ENCODE data around the gene CARD6. TPM values are rescaled to one million over a fixed set of nuclear protein-coding genes. Genes with fewer than 3 reads are reported as not detected.

CARD6 gene
- 3.9 and 8.2 TPM in 2 replicates for total RNA-seq (2011; cell fraction: chromatin; rRNA removed; ENCODE audit: low replicate concordance)
- total RNA-seq (2011; cell fraction: nucleolus; rRNA removed), result 3.3 and 3.8 TPM in 2 replicates
- 4.4 and 4.8 TPM in 2 replicates for total RNA-seq (2011; cell fraction: nucleoplasm; rRNA removed)
- total RNA-seq (2014; rRNA removed), result 3.5 and 3.9 TPM in 2 replicates
- total RNA-seq (2014; rRNA removed; fragmentation: Illumina TruSeq; extraction: Trizol), result 7.3 and 9.0 TPM in 2 replicates
- total RNA-seq (2015; rRNA removed; fragmentation: Illumina TruSeq; extraction: Trizol), result 6.0 and 6.3 TPM in 2 replicates
- total RNA-seq (2021), result 5.2 and 5.9 TPM in 2 replicates
- 3.5 and 7.4 TPM in 2 replicates for polyA plus RNA-seq (2011; rRNA removed)
- polyA plus RNA-seq (2011; cell fraction: cytosol; rRNA removed), result 2.6 and 3.0 TPM in 2 replicates
- 1.1 and 1.6 TPM in 2 replicates for polyA plus RNA-seq (2011; cell fraction: nucleus; rRNA removed)
- 3.7 and 5.6 TPM in 2 replicates for polyA plus RNA-seq (2012)
- 7.4 and 8.3 TPM in 2 replicates for polyA plus RNA-seq (2014; fragmentation: Illumina TruSeq; extraction: Trizol)
- polyA plus RNA-seq (2014; fragmentation: Nextera tagmentation; extraction: Ambion mirVana), result 1 to 10 TPM; 3.7 to 4.1 TPM
- 4.5 and 5.8 TPM in 2 replicates for polyA plus RNA-seq (2014; rRNA removed)
- polyA minus RNA-seq (2011; rRNA and poly(A)+ RNA removed), result 5.4 and 9.9 TPM in 2 replicates
- 2.6 and 5.0 TPM in 2 replicates for polyA minus RNA-seq (2011; cell fraction: cytosol; rRNA and poly(A)+ RNA removed)
- polyA minus RNA-seq (2011; cell fraction: nucleus; rRNA and poly(A)+ RNA removed), result 1.3 and 1.6 TPM in 2 replicates
- percentile 57 among the genes with signal in this experiment for Bru-seq, nascent RNA
- percentile 56 among the genes with signal in this experiment for BruChase-seq, experiment 1, labeled RNA remaining after a 2-hour chase
- percentile 57 among the genes with signal in this experiment for BruChase-seq, experiment 2, labeled RNA remaining after a 6-hour chase
- long read RNA-seq, experiment 1, full-length matches to known transcripts, result 10 of 13 reads
- long read RNA-seq, experiment 1, partial matches to known transcripts, result 2 of 13 reads
- long read RNA-seq, experiment 1, other reads (novel, unspliced or antisense), result 1 of 13 reads
- long read RNA-seq, experiment 2, full-length matches to known transcripts, result 2 of 4 reads
- long read RNA-seq, experiment 2, partial matches to known transcripts, result 1 of 4 reads
- long read RNA-seq, experiment 2, other reads (novel, unspliced or antisense), result 1 of 4 reads
- long read RNA-seq, experiment 3, full-length matches to known transcripts, result 1 of 1 reads
- long read RNA-seq, experiment 3, partial matches to known transcripts, result 0 of 1 reads
- long read RNA-seq, experiment 3, other reads (novel, unspliced or antisense), result 0 of 1 reads

- H3K4me3 ChIP-seq, result peak within 1 kb of the TSS; percentile 45
- in situ Hi-C loops (cut with MboI) (no loop called here), intact Hi-C loops (cut with micrococcal nuclease) (no loop called here)
- peaks cover 0 to 8% of the 10 kb centered on the region in 2 experiments; a peak in 2 of 5 replicates for H3K4me1 ChIP-seq (replicated peaks in 1 of 2; ENCODE audit: control insufficient read depth in 2 of 2, insufficient read depth in 2 of 2, low read length in 2 of 2)
- WGBS (ENCODE audit: insufficient coverage, low coverage, missing lambda C conversion rate), result under 1% methylated on average over 9 of the region's 9 CpGs
- H3K9ac ChIP-seq (ENCODE audit: insufficient read depth in 1 of 2, low read depth in 2 of 2, low read length in 2 of 2), result peak within 1 kb of the TSS; percentile 32 to 88
- peak within 1 kb of the TSS; percentile 97 for H2AFZ ChIP-seq (ENCODE audit: low read depth, low read length)
- FAIRE-seq (peak; percentile 73), ATAC-seq (peak; percentile 79), DNase-seq (ENCODE audit: extremely low read depth in 1 of 4, low spot score in 3 of 4) (peak; percentile 52 to 74 (median 58))
- no peaks in the 10 kb centered on the region for H4K20me1 ChIP-seq (replicated peaks; ENCODE audit: control insufficient read depth, insufficient read depth, low read length)
- H3K27me3 ChIP-seq (ENCODE audit: control insufficient read depth in 2 of 2, insufficient read depth in 2 of 2, low read length in 2 of 2), result no peaks in the 10 kb centered on the region
- H3K9me1 ChIP-seq (ENCODE audit: control insufficient read depth, insufficient read depth, low read length), result no peaks in the 10 kb centered on the region
- no peaks in the 10 kb centered on the region for H3K9me3 ChIP-seq (replicated peaks; ENCODE audit: control insufficient read depth, insufficient read depth, low read depth, low read length)
- H3K36me3 ChIP-seq (ENCODE audit: control insufficient read depth, insufficient read depth, low read length), result no peaks in the 10 kb centered on the region
- ChIA-PET CTCF (ENCODE audit: low intra/inter-chr PET ratio) (no interaction called here), POLR2A (interaction anchor here (0.7 to 1.9 kb wide), 9 partner anchors 9 to 245 kb away, joined by 3 to 8 read pairs (median 5); no protein-coding TSS in a partner anchor)
- TSS peak; percentile 55 for BruUV-seq (replicated peaks)
- H3K4me2 ChIP-seq (ENCODE audit: insufficient read depth, low read length), result peak within 1 kb of the TSS; percentile 80
- H3K79me2 ChIP-seq (ENCODE audit: control insufficient read depth, insufficient read depth, low read length), result peaks cover 5% of the 10 kb centered on the region
- peak within 1 kb of the TSS; percentile 88 for H3K27ac ChIP-seq (ENCODE audit: extremely low read depth, low read depth, low read length)
- TF ChIP-seq LCOR (CRISPR knock-in tag; IDR thresholded peaks at IDR 0.05), result no peak
- TF ChIP-seq TAF9B (IDR thresholded peaks at IDR 0.05; ENCODE audit: partially characterized antibody), result peak; percentile 72
- TF ChIP-seq AFF1 (IDR thresholded peaks at IDR 0.05; ENCODE audit: low read depth in 1 of 2, partially characterized antibody in 2 of 2), result peak in 1 of 2 experiments; percentile 66
- TF ChIP-seq MTA3 (IDR thresholded peaks at IDR 0.05; ENCODE audit: borderline replicate concordance), result 0 out of 2 replicates have a peak, but pooled peaks have one; percentile 17
- no peak for TF ChIP-seq ZNF699 (CRISPR knock-in tag; IDR thresholded peaks at IDR 0.05; ENCODE audit: insufficient replicate concordance)
- TF ChIP-seq ZKSCAN8 (CRISPR knock-in tag; IDR thresholded peaks at IDR 0.05), result 0 out of 2 replicates have a peak, but pooled peaks have one; percentile 74
- TF ChIP-seq NBN (IDR thresholded peaks at IDR 0.05; ENCODE audit: low read depth), result peak; percentile 22; the same call in 1 of the 2 replicates
- no peak for TF ChIP-seq ZBTB2 (IDR thresholded peaks at IDR 0.05)
- peak; percentile 35; the same call in 1 of the 2 replicates for TF ChIP-seq NCOR1 (IDR thresholded peaks at IDR 0.05)
- no peak for TF ChIP-seq HDAC3 (IDR thresholded peaks at IDR 0.05; ENCODE audit: borderline replicate concordance, partially characterized antibody)
Observed at GRCh38 chr5:40841068-40841805, at the start of gene CARD6. CARD6 (plus strand) TSS chr5:40841367; CDS start chr5:40841383, 16 bp downstream.
